ENCODE measurements around the gene RIMBP2.

DNA sequence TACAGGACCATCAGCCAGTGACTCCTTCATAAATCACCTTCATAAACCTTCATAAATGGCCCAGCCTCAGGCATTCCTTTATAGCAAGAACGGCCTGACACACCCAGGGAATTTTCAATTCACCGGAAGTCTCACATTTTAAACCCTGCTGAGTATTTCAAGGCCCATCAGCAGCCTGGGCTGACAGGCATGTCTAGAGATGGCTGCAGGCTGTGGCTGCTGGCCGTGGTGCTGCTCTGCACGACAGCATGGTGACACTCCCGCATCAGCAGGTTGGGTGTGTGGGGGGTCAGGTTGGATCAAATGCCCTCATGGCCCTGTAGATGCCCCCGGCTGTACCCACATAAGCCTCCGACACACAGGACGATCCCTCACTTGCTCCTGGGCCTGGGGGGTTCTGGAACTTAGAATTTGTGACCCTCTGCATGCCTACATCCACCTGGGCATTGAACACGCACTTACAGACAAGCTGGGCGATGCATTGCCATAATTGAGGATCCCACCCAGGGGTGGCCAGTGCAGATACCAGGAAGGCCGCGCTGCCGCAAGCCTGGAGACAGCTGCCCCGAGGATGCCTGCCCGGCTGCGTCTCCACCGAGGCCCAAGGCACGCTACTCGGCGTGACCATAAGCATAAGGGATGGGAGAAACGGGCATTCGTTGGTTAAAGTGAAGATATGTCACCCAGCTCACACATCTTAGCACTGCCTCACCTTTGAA lies 254.1 kb downstream of the RIMBP2 start:
- TF ChIP-seq ZNF140 (CRISPR knock-in tag; IDR thresholded peaks at IDR 0.05) (no peak), TEAD2 (tag; IDR thresholded peaks at IDR 0.05) (no peak), ZNF175 (CRISPR knock-in tag; IDR thresholded peaks at IDR 0.05; ENCODE audit: low read depth) (no peak), NR1H2 (CRISPR knock-in tag; IDR thresholded peaks at IDR 0.05) (no peak), ATF7 (IDR thresholded peaks at IDR 0.05) (no peak), SRF (CRISPR knock-in tag; IDR thresholded peaks at IDR 0.05) (no peak)

Data from K562 (cell line).